ENCODE results near the gene SKIDA1. TPM values are rescaled to one million over a fixed set of nuclear protein-coding genes. Genes with fewer than 3 reads are reported as not detected.
"Not testable (repeated sequence)": the region's sequence is repeated elsewhere in the genome, so short reads cannot be mapped to it uniquely, and the experiment has no call there.

Gene SKIDA1
- total RNA-seq, 1 experiment from 2014 or later = 0.34 TPM

- Histone ChIP-seq H3K27me3 (ENCODE audit: insufficient read depth, low read length) (no peaks in the 10 kb centered on the region), H3K4me2 (ENCODE audit: low read length) (no peak overlapping the region), H3K9me2 (ENCODE audit: insufficient read depth) (no peaks in the 10 kb centered on the region), H3K79me2 (ENCODE audit: insufficient read depth, low read length) (peaks cover 94% of the 10 kb centered on the region), H3K4me3 (replicated peaks in 1 of 2; ENCODE audit: low read depth in 1 of 2, low read length in 2 of 2) (no peak overlapping the region), H3K4me1 (ENCODE audit: control insufficient read depth in 1 of 2, insufficient read depth in 2 of 2, low read length in 2 of 2) (no peaks in the 10 kb centered on the region), H4K20me1 (ENCODE audit: insufficient read depth) (peaks cover 4% of the 10 kb centered on the region; the same call in 1 of the 2 replicates), H2AFZ (ENCODE audit: low read depth, low read length, poor library complexity, severe bottlenecking) (no peak overlapping the region), H3K9ac (ENCODE audit: low read length) (no peak overlapping the region), H3K36me3 (ENCODE audit: control insufficient read depth in 1 of 2, insufficient read depth in 2 of 2, low read length in 2 of 2) (peaks cover 45 to 50% of the 10 kb centered on the region in 2 experiments), H3K9me3 (ENCODE audit: control insufficient read depth in 1 of 2, insufficient read depth in 1 of 2, low read depth in 1 of 2, low read length in 2 of 2) (no peaks in the 10 kb centered on the region), H3K27ac (ENCODE audit: low read depth, low read length) (no peak overlapping the region)
- ChIA-PET RAD21 (ENCODE audit: low non-redundant PET in 1 of 2, low total read pairs in 2 of 2, uncharacterized antibody in 2 of 2, unreplicated experiment in 2 of 2) (no interaction called here), CTCF (no interaction called here), POLR2A (no interaction called here)
- BruUV-seq (replicated peaks) = no TSS peak
- DNase-seq (ENCODE audit: low read depth, low spot score) (no peak), ATAC-seq (no peak)
- no peak for TF ChIP-seq CTCF (IDR thresholded peaks at IDR 0.05 in 2 of 3, conservative IDR thresholded peaks at IDR 0.05 in 1 of 3; ENCODE audit: borderline replicate concordance in 1 of 3, insufficient read depth in 1 of 3, low read depth in 2 of 3, low read length in 2 of 3)
- no peak for TF ChIP-seq ZBTB33 (IDR thresholded peaks at IDR 0.05; ENCODE audit: extremely low read depth, insufficient replicate concordance, low read length)
- no peak for TF ChIP-seq SIN3A (IDR thresholded peaks at IDR 0.05; ENCODE audit: low read depth)
- no peak for TF ChIP-seq CEBPB (IDR thresholded peaks at IDR 0.05; ENCODE audit: low read depth)
- no peak for TF ChIP-seq JUND (IDR thresholded peaks at IDR 0.05)
- no peak for TF ChIP-seq EGR1 (IDR thresholded peaks at IDR 0.05; ENCODE audit: low read depth)
- no peak for TF ChIP-seq POLR2A (IDR thresholded peaks at IDR 0.05; ENCODE audit: borderline replicate concordance, extremely low read depth, insufficient read depth, insufficient read length)
- TF ChIP-seq EZH2 (IDR thresholded peaks at IDR 0.05) = no peak
- intact Hi-C loops (cut with micrococcal nuclease) = no loop called here
Observed at GRCh38 chr10:21547246-21547645, 21.8 kb upstream of the SKIDA1 start.

GRCh38 chr10:21540701-21541100 is 15.2 kb upstream of the SKIDA1 start:
- H2AFZ ChIP-seq (ENCODE audit: low read depth, low read length, poor library complexity, severe bottlenecking); DNase-seq (ENCODE audit: low read depth, low spot score); H3K4me3 ChIP-seq (replicated peaks in 1 of 2; ENCODE audit: low read depth in 1 of 2, low read length in 2 of 2); H3K4me2 ChIP-seq (ENCODE audit: low read length); H4K20me1 ChIP-seq (ENCODE audit: insufficient read depth); CTCF ChIA-PET; POLR2A ChIA-PET; H3K27me3 ChIP-seq (ENCODE audit: insufficient read depth, low read length); intact Hi-C loops (cut with micrococcal nuclease); BruUV-seq (replicated peaks); H3K9ac ChIP-seq (ENCODE audit: low read length); RAD21 ChIA-PET (ENCODE audit: low non-redundant PET in 1 of 2, low total read pairs in 2 of 2, uncharacterized antibody in 2 of 2, unreplicated experiment in 2 of 2); H3K9me2 ChIP-seq (ENCODE audit: insufficient read depth); ATAC-seq; H3K9me3 ChIP-seq (ENCODE audit: control insufficient read depth in 1 of 2, insufficient read depth in 1 of 2, low read depth in 1 of 2, low read length in 2 of 2); H3K27ac ChIP-seq (ENCODE audit: low read depth, low read length): not testable (repeated sequence)
- Histone ChIP-seq H3K4me1 (ENCODE audit: control insufficient read depth in 1 of 2, insufficient read depth in 2 of 2, low read length in 2 of 2) (peaks cover 3 to 14% of the 10 kb centered on the region in 2 experiments; a peak in 3 of 4 replicates), H3K36me3 (ENCODE audit: control insufficient read depth in 1 of 2, insufficient read depth in 2 of 2, low read length in 2 of 2) (peaks cover 55% of the 10 kb centered on the region in 2 experiments), H3K79me2 (ENCODE audit: insufficient read depth, low read length) (peaks cover 94% of the 10 kb centered on the region)
